Trophoblast cell (in vitro differentiated cells and primary cell): ENCODE results near the gene R3HCC1L.

Experiments used
- DNase-seq, 2 donors: peaks; one replicate each; pipeline ENCODE4 v3.0.0-alpha.2; 2016
- H2AFZ ChIP-seq: 2 replicates; pipeline ENCODE4 v1.6.1; 2013; ENCODE audit warnings: low read length, moderate library complexity, mild to moderate bottlenecking; ENCODE audit not compliant: insufficient read depth, poor library complexity
- H2AK5ac ChIP-seq: 2 replicates; pipeline ENCODE4 v1.6.1; 2013; ENCODE audit warnings: mild to moderate bottlenecking, low read length
- H2BK120ac ChIP-seq: 2 replicates; pipeline ENCODE4 v1.6.1; 2013; ENCODE audit warnings: low read length, mild to moderate bottlenecking, moderate library complexity; ENCODE audit not compliant: insufficient read depth, poor library complexity
- H2BK12ac ChIP-seq: 2 replicates; pipeline ENCODE4 v1.6.1; 2013; ENCODE audit warnings: mild to moderate bottlenecking, low read length, moderate library complexity
- H2BK5ac ChIP-seq: 2 replicates; pipeline ENCODE4 v1.6.1; 2013; ENCODE audit warnings: low read length, low read depth, moderate library complexity, mild to moderate bottlenecking; ENCODE audit not compliant: poor library complexity
- H3K14ac ChIP-seq: 2 replicates; pipeline ENCODE4 v1.6.1; 2013; ENCODE audit warnings: mild to moderate bottlenecking, low read length
- H3K18ac ChIP-seq: 2 replicates; pipeline ENCODE4 v1.6.1; 2013; ENCODE audit warnings: mild to moderate bottlenecking, low read length
- H3K23ac ChIP-seq: 2 replicates; pipeline ENCODE4 v1.6.1; 2013; ENCODE audit warnings: low read length
- H3K27ac ChIP-seq: 2 replicates; pipeline ENCODE4 v1.5.1; 2013; ENCODE audit warnings: low read depth, mild to moderate bottlenecking, inconsistent platforms, low read length, moderate library complexity
- H3K27me3 ChIP-seq: 2 replicates; pipeline ENCODE4 v1.6.1; 2013; ENCODE audit warnings: inconsistent platforms, mild to moderate bottlenecking, low read length, moderate library complexity; ENCODE audit not compliant: insufficient read depth
- H3K36me3 ChIP-seq, 2 experiments: 1 replicate in 1 of 2; 2 replicates in 1 of 2; pipeline ENCODE4 v1.6.1; 2013; ENCODE audit warnings: low read length in 2 of 2, mild to moderate bottlenecking in 2 of 2, moderate library complexity in 1 of 2; ENCODE audit not compliant: insufficient read depth in 2 of 2, control insufficient read depth in 1 of 2
- H3K4ac ChIP-seq: 2 replicates; pipeline ENCODE4 v1.6.1; 2013; ENCODE audit warnings: low read depth, mild to moderate bottlenecking, low read length, moderate library complexity
- H3K4me1 ChIP-seq, 2 experiments: 1 replicate in 1 of 2; 2 replicates in 1 of 2; pipeline ENCODE4 v1.6.1; 2013; ENCODE audit warnings: low read length in 2 of 2, mild to moderate bottlenecking in 2 of 2, moderate library complexity in 1 of 2; ENCODE audit not compliant: insufficient read depth in 2 of 2, control insufficient read depth in 1 of 2
- H3K4me2 ChIP-seq: 2 replicates; pipeline ENCODE4 v1.6.1; 2013; ENCODE audit warnings: inconsistent platforms, mild to moderate bottlenecking, low read length, moderate library complexity
- H3K4me3 ChIP-seq: 2 replicates; pipeline ENCODE4 v1.5.1; 2013; ENCODE audit warnings: mild to moderate bottlenecking, low read depth, low read length, inconsistent platforms
- H3K79me1 ChIP-seq: one replicate; pipeline ENCODE4 v1.6.1; 2013; ENCODE audit warnings: low read length
- H3K79me2 ChIP-seq: 2 replicates; pipeline ENCODE4 v1.6.1; 2013; ENCODE audit warnings: low read length, mild to moderate bottlenecking; ENCODE audit not compliant: control insufficient read depth, insufficient read depth, poor library complexity
- H3K9ac ChIP-seq: 2 replicates; pipeline ENCODE4 v1.6.1; 2013; ENCODE audit warnings: mild to moderate bottlenecking, low read length
- H3K9me3 ChIP-seq: 2 replicates; pipeline ENCODE4 v1.6.1; 2013; ENCODE audit warnings: low read depth, mild to moderate bottlenecking, control low read depth, inconsistent platforms, low read length; ENCODE audit not compliant: insufficient read depth
- H4K12ac ChIP-seq: 2 replicates; pipeline ENCODE4 v1.6.1; 2013; ENCODE audit warnings: low read depth, mild to moderate bottlenecking, low read length, moderate library complexity
- H4K8ac ChIP-seq: 2 replicates; pipeline ENCODE4 v1.6.1; 2013; ENCODE audit warnings: low read depth, mild to moderate bottlenecking, low read length, moderate library complexity
- H4K91ac ChIP-seq: one replicate; pipeline ENCODE4 v1.6.1; 2013; ENCODE audit warnings: low read depth, mild to moderate bottlenecking, low read length, moderate library complexity
- WGBS: extraction: QIAGEN DNeasy Blood & Tissue Kit; methylation state at CpG from one replicate; pipeline ENCODE4 v1.1.7; 2013; ENCODE audit warnings: missing lambda C conversion rate; ENCODE audit not compliant: insufficient read length, insufficient coverage; ENCODE audit errors: extremely low coverage; 5-methylcytosine and 5-hydroxymethylcytosine counted together

R3HCC1L gene

GRCh38 chr10:98264378-98265065, 130.1 kb downstream of the R3HCC1L start:
- Histone ChIP-seq H3K79me1 (peaks cover 4% of the 10 kb centered on the region), H3K9ac (no peak overlapping the region), H2AFZ (no peak overlapping the region), H3K9me3 (no peaks in the 10 kb centered on the region), H3K79me2 (no peaks in the 10 kb centered on the region), H3K4me3 (no peak overlapping the region), H4K12ac (no peak overlapping the region), H3K14ac (no peak overlapping the region), H4K91ac (no peak overlapping the region), H2BK120ac (no peak overlapping the region), H3K23ac (no peak overlapping the region), H2AK5ac (no peak overlapping the region), H3K27ac (no peak overlapping the region), H3K27me3 (no peaks in the 10 kb centered on the region), H2BK5ac (no peak overlapping the region), H3K4me2 (no peak overlapping the region), H4K8ac (no peak overlapping the region), H3K18ac (no peak overlapping the region), H3K4ac (no peak overlapping the region), H3K4me1 (peaks cover 14 to 17% of the 10 kb centered on the region in 2 experiments), H3K36me3 (peaks cover 0 to 2% of the 10 kb centered on the region in 2 experiments), H2BK12ac (no peak overlapping the region)
- no peak for DNase-seq
- no CpG with 5 or more reads among the region's 12 CpGs for WGBS

- Histone ChIP-seq H3K36me3 (no peaks in the 10 kb centered on the region), H3K4me3 (no peak overlapping the region), H3K27ac (no peak overlapping the region), H3K4me1 (peaks cover 18 to 21% of the 10 kb centered on the region in 2 experiments), H3K23ac (no peak overlapping the region), H2BK120ac (no peak overlapping the region), H3K9ac (no peak overlapping the region), H2AFZ (no peak overlapping the region), H3K79me2 (no peaks in the 10 kb centered on the region), H4K91ac (no peak overlapping the region), H3K14ac (no peak overlapping the region), H2BK12ac (no peak overlapping the region), H3K4ac (no peak overlapping the region), H3K18ac (no peak overlapping the region), H2BK5ac (no peak overlapping the region), H4K12ac (no peak overlapping the region), H3K9me3 (no peaks in the 10 kb centered on the region), H3K27me3 (no peaks in the 10 kb centered on the region), H3K4me2 (no peak overlapping the region), H3K79me1 (peaks cover 7% of the 10 kb centered on the region), H2AK5ac (no peak overlapping the region), H4K8ac (no peak overlapping the region)
- WGBS: no CpG with 5 or more reads among the region's 17 CpGs
- no peak for DNase-seq
Observed at GRCh38 chr10:98265403-98266378, 131.2 kb downstream of the R3HCC1L start.

- Histone ChIP-seq H3K27ac (no peak overlapping the region), H3K79me1 (peaks cover 7% of the 10 kb centered on the region), H2AFZ (no peak overlapping the region), H2BK120ac (no peak overlapping the region), H3K4ac (no peak overlapping the region), H3K4me1 (peaks cover 18 to 21% of the 10 kb centered on the region in 2 experiments), H3K23ac (no peak overlapping the region), H4K91ac (no peak overlapping the region), H3K4me3 (no peak overlapping the region), H2AK5ac (no peak overlapping the region), H3K18ac (no peak overlapping the region), H3K27me3 (no peaks in the 10 kb centered on the region), H3K36me3 (no peaks in the 10 kb centered on the region), H4K8ac (no peak overlapping the region), H2BK12ac (no peak overlapping the region), H2BK5ac (no peak overlapping the region), H3K14ac (no peak overlapping the region), H4K12ac (no peak overlapping the region), H3K9me3 (no peaks in the 10 kb centered on the region), H3K9ac (no peak overlapping the region), H3K4me2 (no peak overlapping the region), H3K79me2 (no peaks in the 10 kb centered on the region)
- no CpG with 5 or more reads among the region's 5 CpGs for WGBS
- no peak for DNase-seq
Observed at GRCh38 chr10:98266647-98267046, 132.2 kb downstream of the R3HCC1L start.

GRCh38 chr10:98267069-98267893, 132.8 kb downstream of the R3HCC1L start:
- Histone ChIP-seq H2AFZ (no peak overlapping the region), H2AK5ac (no peak overlapping the region), H4K12ac (peak overlapping the region; percentile 10), H3K4me1 (peaks cover 18 to 21% of the 10 kb centered on the region in 2 experiments), H3K27ac (no peak overlapping the region), H3K23ac (no peak overlapping the region), H4K91ac (peak overlapping the region; percentile 37), H3K79me2 (no peaks in the 10 kb centered on the region), H3K4ac (no peak overlapping the region), H3K79me1 (peaks cover 7% of the 10 kb centered on the region), H3K4me3 (no peak overlapping the region), H3K27me3 (no peaks in the 10 kb centered on the region), H3K14ac (peak overlapping the region; percentile 4), H2BK12ac (no peak overlapping the region), H2BK5ac (no peak overlapping the region), H3K9ac (no peak overlapping the region), H3K36me3 (no peaks in the 10 kb centered on the region), H3K18ac (no peak overlapping the region), H3K9me3 (no peaks in the 10 kb centered on the region), H2BK120ac (no peak overlapping the region), H4K8ac (no peak overlapping the region), H3K4me2 (peak overlapping the region; percentile 18)
- no peak for DNase-seq
- WGBS: no CpG with 5 or more reads among the region's 22 CpGs
